ENCODE results near the gene ZFAND3.

- TF ChIP-seq CTCF (conservative IDR thresholded peaks at IDR 0.05; ENCODE audit: low read depth, low read length) (no peak), SMC3 (IDR thresholded peaks at IDR 0.05; ENCODE audit: low read depth, low read length) (no peak), POLR2A (IDR thresholded peaks at IDR 0.05; ENCODE audit: low read depth, low read length) (no peak)
Observed at GRCh38 chr6:37882724-37883413, 63.3 kb downstream of the ZFAND3 start.

Measured in IMR-90 (cell line).